Fibroblast of lung (primary cell): ENCODE measurements around the gene NPEPL1. TPM values are rescaled to one million over a fixed set of nuclear protein-coding genes. Genes with fewer than 3 reads are reported as not detected.

Source experiments
- DNase-seq, 2 donors: peaks; one replicate each; pipeline versions ENCODE4 v3.0.0 to v3.0.0-alpha.2; 2010; ENCODE audit warnings: low read depth in 2 of 2
- H2AFZ ChIP-seq: 2 replicates; pipeline ENCODE4 v1.5.1; 2012; ENCODE audit warnings: low read length, control low read depth, inconsistent platforms
- H3K27ac ChIP-seq: 2 replicates; pipeline ENCODE4 v1.5.1; 2011; ENCODE audit warnings: low read length, control low read depth; ENCODE audit not compliant: insufficient read depth
- H3K27me3 ChIP-seq: 2 replicates; pipeline ENCODE4 v1.5.1; 2011; ENCODE audit warnings: mild to moderate bottlenecking, low read length; ENCODE audit not compliant: control insufficient read depth, insufficient read depth
- H3K36me3 ChIP-seq: 2 replicates; pipeline ENCODE4 v1.5.1; 2011; ENCODE audit warnings: low read length; ENCODE audit not compliant: control insufficient read depth, insufficient read depth
- H3K4me1 ChIP-seq: 2 replicates; pipeline ENCODE4 v1.5.1; 2011; ENCODE audit warnings: low read length; ENCODE audit not compliant: control insufficient read depth, insufficient read depth; ENCODE audit errors: extremely low read depth
- H3K4me2 ChIP-seq: 2 replicates; pipeline ENCODE4 v1.5.1; 2011; ENCODE audit warnings: low read length, control low read depth; ENCODE audit not compliant: insufficient read depth; ENCODE audit errors: extremely low read depth
- H3K4me3 ChIP-seq, 4 experiments: fragments of 200-600 bp in 1 of 4; sonication (generic) in 1 of 4; replicated peaks in 1 of 4; 2 replicates each; pipeline ENCODE4 v1.5.1; 2011 to 2016; ENCODE audit warnings: low read length in 4 of 4, low read depth in 3 of 4, mild to moderate bottlenecking in 3 of 4, control low read depth in 2 of 4, inconsistent platforms in 1 of 4, mixed read lengths in 1 of 4; ENCODE audit not compliant: insufficient read depth in 1 of 4; ENCODE audit errors: control extremely low read depth in 1 of 4
- H3K79me2 ChIP-seq: 2 replicates; pipeline ENCODE4 v1.5.1; 2012; ENCODE audit warnings: mild to moderate bottlenecking, low read length, inconsistent platforms; ENCODE audit not compliant: control insufficient read depth, insufficient read depth
- H3K9ac ChIP-seq: 2 replicates; pipeline ENCODE4 v1.5.1; 2011; ENCODE audit warnings: mild to moderate bottlenecking, low read length, control low read depth; ENCODE audit not compliant: insufficient read depth
- H3K9me3 ChIP-seq: 2 replicates; pipeline ENCODE4 v1.5.1; 2012; ENCODE audit warnings: low read depth, low read length; ENCODE audit not compliant: control insufficient read depth, insufficient read depth
- H4K20me1 ChIP-seq: 2 replicates; pipeline ENCODE4 v1.5.1; 2011; ENCODE audit warnings: low read length; ENCODE audit not compliant: control insufficient read depth, insufficient read depth; ENCODE audit errors: extremely low read depth
- EZH2 ChIP-seq: IDR thresholded peaks from 2 replicates; pipeline ENCODE4 v1.5.1; 2012; ENCODE audit warnings: low read length, control low read depth, mild to moderate bottlenecking; ENCODE audit errors: missing control alignments
- polyA plus RNA-seq, 2 donors: library from polyadenylated mRNA; depleted of rRNA in 1 of 2; stranded (reverse) in 1 of 2; unstranded in 1 of 2; fragments of >200 nt; gene quantifications; 2 replicates each; pipeline ENCODE4 v1.2.1, GENCODE V29; 2011 to 2012; ENCODE audit warnings: missing spikeins in 1 of 2
- total RNA-seq: library from RNA; depleted of rRNA; stranded (reverse); fragments of >200 nt; gene quantifications from 2 replicates; pipeline ENCODE4 v1.2.1, GENCODE V29; 2014
- TF ChIP-seq, protein P1 (sequence below), 2 donors: IDR thresholded peaks in 1 of 2; conservative IDR thresholded peaks in 1 of 2; 1 replicate in 1 of 2; 2 replicates in 1 of 2; pipeline ENCODE4 v1.5.1; 2011 to 2012; ENCODE audit warnings: low read length in 2 of 2, control low read depth in 1 of 2, inconsistent platforms in 1 of 2, low read depth in 1 of 2, mild to moderate bottlenecking in 1 of 2

Gene NPEPL1
- total and polyA plus RNA-seq, 2 donors (not counting 1 experiment from before 2014, with no cell fraction given), result 2.9 to 24.6 TPM

DNA sequence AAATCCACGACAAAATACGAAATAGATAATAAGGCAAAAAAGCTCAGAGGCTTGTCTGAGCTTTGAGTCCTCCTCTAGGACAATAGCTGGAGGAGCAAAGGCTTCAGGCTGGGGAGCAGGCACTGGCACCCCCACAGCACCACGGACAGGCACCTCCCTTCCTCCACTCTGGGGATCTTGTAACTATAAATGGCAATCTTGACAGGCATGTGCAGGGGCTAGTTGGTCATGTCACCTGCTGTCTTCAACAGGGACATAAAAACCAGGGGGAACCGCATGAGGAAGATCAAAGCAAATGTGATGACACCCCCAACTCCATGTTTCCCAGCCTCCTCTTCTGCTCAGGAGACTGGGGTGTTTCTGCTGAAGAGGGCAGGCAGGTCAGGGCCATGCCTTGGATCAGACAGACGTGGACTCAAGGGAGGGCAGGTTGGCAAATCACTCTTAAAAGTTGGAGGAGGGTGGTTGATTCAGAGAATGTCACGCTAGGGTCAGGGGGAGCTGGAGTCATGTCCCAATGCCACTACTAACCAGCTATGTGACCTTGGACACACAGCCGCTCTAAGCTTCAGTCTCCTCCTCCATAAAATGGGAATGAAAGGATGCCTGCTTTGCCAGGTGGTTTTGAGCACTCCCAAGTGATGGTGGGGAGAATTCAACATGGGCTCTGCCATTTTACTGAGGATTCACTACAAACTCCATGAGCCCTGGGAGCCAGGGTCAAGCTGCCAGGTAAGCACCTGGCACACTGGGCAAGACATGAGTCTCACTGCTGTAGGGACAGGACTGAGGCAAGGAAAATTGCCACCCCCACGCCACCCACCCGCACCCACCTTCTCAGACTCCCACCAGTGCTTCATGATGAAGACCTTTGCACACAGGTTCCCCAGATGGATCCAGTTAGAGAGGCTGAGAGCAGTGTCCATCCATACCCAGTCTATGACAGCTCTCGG is 48.0 kb downstream of the NPEPL1 start:
- H2AFZ ChIP-seq, result no peak overlapping the region
- H3K36me3 ChIP-seq, result no peaks in the 10 kb centered on the region
- TF ChIP-seq, protein P1, sequence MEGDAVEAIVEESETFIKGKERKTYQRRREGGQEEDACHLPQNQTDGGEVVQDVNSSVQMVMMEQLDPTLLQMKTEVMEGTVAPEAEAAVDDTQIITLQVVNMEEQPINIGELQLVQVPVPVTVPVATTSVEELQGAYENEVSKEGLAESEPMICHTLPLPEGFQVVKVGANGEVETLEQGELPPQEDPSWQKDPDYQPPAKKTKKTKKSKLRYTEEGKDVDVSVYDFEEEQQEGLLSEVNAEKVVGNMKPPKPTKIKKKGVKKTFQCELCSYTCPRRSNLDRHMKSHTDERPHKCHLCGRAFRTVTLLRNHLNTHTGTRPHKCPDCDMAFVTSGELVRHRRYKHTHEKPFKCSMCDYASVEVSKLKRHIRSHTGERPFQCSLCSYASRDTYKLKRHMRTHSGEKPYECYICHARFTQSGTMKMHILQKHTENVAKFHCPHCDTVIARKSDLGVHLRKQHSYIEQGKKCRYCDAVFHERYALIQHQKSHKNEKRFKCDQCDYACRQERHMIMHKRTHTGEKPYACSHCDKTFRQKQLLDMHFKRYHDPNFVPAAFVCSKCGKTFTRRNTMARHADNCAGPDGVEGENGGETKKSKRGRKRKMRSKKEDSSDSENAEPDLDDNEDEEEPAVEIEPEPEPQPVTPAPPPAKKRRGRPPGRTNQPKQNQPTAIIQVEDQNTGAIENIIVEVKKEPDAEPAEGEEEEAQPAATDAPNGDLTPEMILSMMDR (conservative IDR thresholded peaks at IDR 0.05 in 1 of 2, IDR thresholded peaks at IDR 0.05 in 1 of 2; ENCODE audit: low read depth in 1 of 2, low read length in 2 of 2), result no peak
- no peak for TF ChIP-seq EZH2
- H3K79me2 ChIP-seq, result no peaks in the 10 kb centered on the region
- H3K9ac ChIP-seq, result no peak overlapping the region
- H3K9me3 ChIP-seq, result no peaks in the 10 kb centered on the region
- no peaks in the 10 kb centered on the region for H3K4me1 ChIP-seq
- peaks cover 2% of the 10 kb centered on the region for H3K27me3 ChIP-seq
- H4K20me1 ChIP-seq, result no peaks in the 10 kb centered on the region
- no peak overlapping the region for H3K4me2 ChIP-seq
- no peak overlapping the region for H3K4me3 ChIP-seq
- no peak for DNase-seq
- H3K27ac ChIP-seq, result no peak overlapping the region

DNA sequence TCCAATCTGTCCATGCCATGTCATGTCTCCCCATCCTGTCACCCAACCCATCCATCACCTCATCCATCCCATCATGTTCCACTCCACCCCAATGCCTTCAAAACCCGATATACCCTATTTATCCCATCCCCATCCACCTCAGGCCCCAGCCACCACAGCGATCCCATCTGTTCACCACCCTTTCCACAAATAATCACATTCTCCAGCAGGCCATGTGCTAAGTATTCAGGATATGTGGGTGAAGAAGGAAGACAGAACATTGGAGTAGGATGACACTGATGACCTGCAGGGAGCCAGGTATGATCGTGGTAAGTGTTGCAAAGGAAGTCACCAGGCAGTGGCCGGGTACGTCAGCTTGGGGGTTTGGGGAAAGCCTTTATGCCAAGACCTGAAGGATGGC is 48.8 kb downstream of the NPEPL1 start:
- no peaks in the 10 kb centered on the region for H3K4me1 ChIP-seq
- no peak overlapping the region for H3K9ac ChIP-seq
- H3K27me3 ChIP-seq, result peaks cover 3% of the 10 kb centered on the region
- no peak for TF ChIP-seq EZH2
- TF ChIP-seq, protein P1 (conservative IDR thresholded peaks at IDR 0.05 in 1 of 2, IDR thresholded peaks at IDR 0.05 in 1 of 2; ENCODE audit: low read depth in 1 of 2, low read length in 2 of 2), result no peak
- H3K4me2 ChIP-seq, result no peak overlapping the region
- H3K36me3 ChIP-seq, result no peaks in the 10 kb centered on the region
- no peaks in the 10 kb centered on the region for H3K79me2 ChIP-seq
- H2AFZ ChIP-seq, result no peak overlapping the region
- no peaks in the 10 kb centered on the region for H3K9me3 ChIP-seq
- no peak for DNase-seq
- H4K20me1 ChIP-seq, result no peaks in the 10 kb centered on the region
- H3K4me3 ChIP-seq, result no peak overlapping the region
- H3K27ac ChIP-seq, result no peak overlapping the region

DNA sequence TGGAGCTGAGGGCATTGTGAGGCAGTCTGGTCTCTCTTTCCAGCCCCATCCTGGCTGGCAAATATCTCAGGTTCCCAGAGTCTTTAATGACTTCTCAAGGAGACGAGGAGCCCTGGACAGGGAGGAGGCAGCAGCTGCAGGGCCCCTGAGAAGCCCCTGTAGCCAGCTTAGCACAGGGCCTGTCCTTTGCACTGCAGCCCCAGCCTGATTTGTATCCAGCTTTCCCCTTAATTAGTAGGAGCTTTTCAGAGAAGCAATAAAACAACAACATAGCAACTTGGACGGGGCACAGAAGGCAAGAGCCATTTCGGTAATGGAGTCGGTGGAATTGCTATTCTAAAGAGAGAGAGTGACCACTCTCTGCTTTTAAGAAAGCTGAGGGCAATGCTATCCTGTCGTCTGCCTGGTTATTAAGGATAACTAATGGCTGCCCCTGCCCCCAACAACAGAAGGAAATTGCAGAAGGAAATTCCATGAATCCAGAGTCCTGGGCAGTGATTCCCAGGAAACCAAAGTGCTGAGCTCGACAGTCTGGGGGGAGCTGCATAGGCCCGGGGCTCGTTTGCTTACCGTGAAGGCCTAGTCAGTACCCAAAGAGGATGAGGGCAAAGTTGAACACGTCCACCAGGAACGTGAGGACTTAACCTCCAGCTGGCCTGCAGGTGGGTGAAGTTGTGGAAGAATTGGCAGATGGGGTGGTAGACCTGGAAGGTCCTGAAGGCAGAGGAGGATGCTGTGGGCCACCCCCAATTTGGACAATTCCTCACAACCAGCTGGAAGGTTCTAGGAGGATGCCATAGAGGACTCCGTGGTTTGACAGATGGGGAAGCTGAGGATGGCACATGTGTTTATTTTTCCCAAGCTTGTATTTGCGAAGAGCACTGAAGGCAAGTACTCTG is 50.3 kb downstream of the NPEPL1 start:
- Histone ChIP-seq H3K27ac (no peak overlapping the region), H2AFZ (no peak overlapping the region), H3K4me2 (no peak overlapping the region), H3K9me3 (no peaks in the 10 kb centered on the region), H3K79me2 (no peaks in the 10 kb centered on the region), H4K20me1 (no peaks in the 10 kb centered on the region), H3K36me3 (no peaks in the 10 kb centered on the region), H3K27me3 (peaks cover 6% of the 10 kb centered on the region), H3K4me1 (no peaks in the 10 kb centered on the region), H3K4me3 (no peak overlapping the region), H3K9ac (no peak overlapping the region)
- DNase-seq, result no peak
- no peak for TF ChIP-seq EZH2
- TF ChIP-seq, protein P1 (conservative IDR thresholded peaks at IDR 0.05 in 1 of 2, IDR thresholded peaks at IDR 0.05 in 1 of 2; ENCODE audit: low read depth in 1 of 2, low read length in 2 of 2), result no peak
